RPMI7951 (cell line): ENCODE data around the gene GTF3C2. TPM values are rescaled to one million over a fixed set of nuclear protein-coding genes. Genes with fewer than 3 reads are reported as not detected.

Experiments used
- DNase-seq: peaks from one replicate; pipeline ENCODE4 v3.0.0-alpha.2; 2012; ENCODE audit warnings: low read depth
- total RNA-seq: library from RNA; depleted of rRNA; stranded (reverse); fragments of >200 nt; shearing (Covaris generic); gene quantifications from 2 replicates; pipeline ENCODE4 v1.2.3, GENCODE V29; 2014; rRNA removed

Gene GTF3C2
- total RNA-seq, 1 experiment from 2014 or later, result 44.2 TPM

GRCh38 chr2:27296481-27296880 is 60.1 kb downstream of the GTF3C2 start:
- peak; percentile 30 for DNase-seq

- DNase-seq, result no peak
Measured at GRCh38 chr2:27294928-27295327, 61.6 kb downstream of the GTF3C2 start.

GRCh38 chr2:27291865-27292264 is 64.7 kb downstream of the GTF3C2 start:
- no peak for DNase-seq

GRCh38 chr2:27290549-27290948 is 66.0 kb downstream of the GTF3C2 start:
- no peak for DNase-seq

GRCh38 chr2:27288610-27289009 is 68.0 kb downstream of the GTF3C2 start:
- no peak for DNase-seq

- no peak for DNase-seq
Measured at GRCh38 chr2:27285481-27285880, 71.1 kb downstream of the GTF3C2 start.

- DNase-seq, result no peak
Measured at GRCh38 chr2:27284996-27285395, 71.6 kb downstream of the GTF3C2 start.

GRCh38 chr2:27282892-27283291 is 73.7 kb downstream of the GTF3C2 start:
- no peak for DNase-seq

GRCh38 chr2:27281855-27282559 is 74.6 kb downstream of the GTF3C2 start, which contains the start of gene TRIM54:
Gene TRIM54 (plus strand): TSS chr2:27282429. CDS start chr2:27282732, 303 bp downstream.
- no peak for DNase-seq

- no peak for DNase-seq
Measured at GRCh38 chr2:27281442-27281841, 75.1 kb downstream of the GTF3C2 start.

- DNase-seq, result no peak
Measured at GRCh38 chr2:27280826-27281225, 75.7 kb downstream of the GTF3C2 start.

GRCh38 chr2:27278010-27278409 is 78.6 kb downstream of the GTF3C2 start:
- DNase-seq, result no peak

Other genes starting within 250 kb of the GTF3C2 start
- gene CGREF1, start 237.6 kb downstream of the GTF3C2 start, total RNA-seq, result 5.2 and 5.3 TPM in 2 replicates
- gene ABHD1, start 232.9 kb downstream of the GTF3C2 start, total RNA-seq, result 0.12 TPM in 1 of 2 replicates, not detected in the other
- 68.0 and 73.1 TPM in 2 replicates for gene PREB, start 222.1 kb downstream of the GTF3C2 start, total RNA-seq
- not detected in 2 replicates for gene PRR30, start 217.4 kb downstream of the GTF3C2 start, total RNA-seq
- not detected in 2 replicates for gene TCF23, start 207.8 kb downstream of the GTF3C2 start, total RNA-seq
- gene ATRAID, start 144.7 kb downstream of the GTF3C2 start, total RNA-seq, result 294 and 342 TPM in 2 replicates
- 32.2 and 38.2 TPM in 2 replicates for gene SLC5A6, start 144.5 kb downstream of the GTF3C2 start, total RNA-seq
- 22.7 and 32.7 TPM in 2 replicates for gene CAD, start 139.4 kb downstream of the GTF3C2 start, total RNA-seq
- not detected in 2 replicates for gene SLC30A3, start 93.7 kb downstream of the GTF3C2 start, total RNA-seq
- gene DNAJC5G, start 81.3 kb downstream of the GTF3C2 start, total RNA-seq, result not detected in 2 replicates
- gene TRIM54, start 74.3 kb downstream of the GTF3C2 start, total RNA-seq, result 0.10 TPM in 1 of 2 replicates, not detected in the other
- 0.48 and 2.1 TPM in 2 replicates for gene UCN, start 48.3 kb downstream of the GTF3C2 start, total RNA-seq
- gene MPV17, start 33.7 kb downstream of the GTF3C2 start, total RNA-seq, result 99.4 and 124 TPM in 2 replicates
- 31.8 and 36.1 TPM in 2 replicates for gene EIF2B4, start 13.6 kb upstream of the GTF3C2 start, total RNA-seq
- 186 and 191 TPM in 2 replicates for gene SNX17, start 13.9 kb upstream of the GTF3C2 start, total RNA-seq
- gene ZNF513, start 24.0 kb upstream of the GTF3C2 start, total RNA-seq, result 7.9 and 8.8 TPM in 2 replicates
- 86.5 and 93.4 TPM in 2 replicates for gene PPM1G, start 52.8 kb upstream of the GTF3C2 start, total RNA-seq
- gene NRBP1, start 71.9 kb upstream of the GTF3C2 start, total RNA-seq, result 138 and 153 TPM in 2 replicates
- gene KRTCAP3, start 85.6 kb upstream of the GTF3C2 start, total RNA-seq, result 0.48 TPM in 1 of 2 replicates, not detected in the other
- 16.1 and 20.5 TPM in 2 replicates for gene IFT172, start 133.0 kb upstream of the GTF3C2 start, total RNA-seq
- gene FNDC4, start 138.4 kb upstream of the GTF3C2 start, total RNA-seq, result 6.1 and 6.3 TPM in 2 replicates
- not detected in 2 replicates for gene GCKR, start 140.1 kb upstream of the GTF3C2 start, total RNA-seq
- 19.8 and 20.5 TPM in 2 replicates for gene ZNF512, start 226.3 kb upstream of the GTF3C2 start, total RNA-seq